HG02981 (cell line): Measurements from ENCODE around the gene WDR73.

ENCODE experiments used
- ATAC-seq: cut with Tn5 transposase; IDR thresholded peaks from one replicate; pipeline ENCODE4 v1.9.1; 2021; ENCODE audit warnings: mild to moderate bottlenecking, moderate library complexity; ENCODE audit not compliant: unreplicated experiment

Gene WDR73

GRCh38 chr15:84590406-84590805 lies 63.7 kb downstream of the WDR73 start:
- ATAC-seq = no peak
